ENCODE data around the gene FARP1.

FARP1 gene

DNA sequence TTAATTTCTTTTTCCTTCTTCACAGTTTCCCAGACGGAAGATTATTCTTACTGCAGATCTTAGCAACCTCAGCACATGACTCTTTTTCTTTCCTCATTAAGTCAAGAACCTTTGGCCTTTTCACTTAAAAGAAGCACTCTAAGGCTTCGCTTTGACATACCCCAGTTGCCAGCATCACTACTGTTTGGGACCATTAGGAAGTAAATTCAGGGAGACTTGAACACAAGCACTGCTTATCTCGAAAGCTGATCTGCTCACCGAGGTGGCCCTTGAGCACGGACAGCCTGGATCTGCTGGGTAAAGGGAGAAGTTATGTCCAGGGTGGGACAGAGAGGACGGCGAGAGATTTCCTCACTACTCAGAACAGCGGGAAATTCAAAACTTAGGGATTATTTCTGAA lies 185.6 kb downstream of the FARP1 start:
- TF ChIP-seq, protein P1, sequence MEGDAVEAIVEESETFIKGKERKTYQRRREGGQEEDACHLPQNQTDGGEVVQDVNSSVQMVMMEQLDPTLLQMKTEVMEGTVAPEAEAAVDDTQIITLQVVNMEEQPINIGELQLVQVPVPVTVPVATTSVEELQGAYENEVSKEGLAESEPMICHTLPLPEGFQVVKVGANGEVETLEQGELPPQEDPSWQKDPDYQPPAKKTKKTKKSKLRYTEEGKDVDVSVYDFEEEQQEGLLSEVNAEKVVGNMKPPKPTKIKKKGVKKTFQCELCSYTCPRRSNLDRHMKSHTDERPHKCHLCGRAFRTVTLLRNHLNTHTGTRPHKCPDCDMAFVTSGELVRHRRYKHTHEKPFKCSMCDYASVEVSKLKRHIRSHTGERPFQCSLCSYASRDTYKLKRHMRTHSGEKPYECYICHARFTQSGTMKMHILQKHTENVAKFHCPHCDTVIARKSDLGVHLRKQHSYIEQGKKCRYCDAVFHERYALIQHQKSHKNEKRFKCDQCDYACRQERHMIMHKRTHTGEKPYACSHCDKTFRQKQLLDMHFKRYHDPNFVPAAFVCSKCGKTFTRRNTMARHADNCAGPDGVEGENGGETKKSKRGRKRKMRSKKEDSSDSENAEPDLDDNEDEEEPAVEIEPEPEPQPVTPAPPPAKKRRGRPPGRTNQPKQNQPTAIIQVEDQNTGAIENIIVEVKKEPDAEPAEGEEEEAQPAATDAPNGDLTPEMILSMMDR (IDR thresholded peaks at IDR 0.05; ENCODE audit: insufficient read depth, low read length, poor library complexity, severe bottlenecking), result no peak
- no peaks in the 10 kb centered on the region for H3K27me3 ChIP-seq (replicated peaks; ENCODE audit: control insufficient read depth, insufficient read depth, low read length)

GRCh38 chr13:98332222-98332621 lies 189.3 kb downstream of the FARP1 start:
- TF ChIP-seq, protein P1 (IDR thresholded peaks at IDR 0.05; ENCODE audit: insufficient read depth, low read length, poor library complexity, severe bottlenecking), result no peak
- no peak overlapping the region for H3K4me3 ChIP-seq (replicated peaks; ENCODE audit: low read depth, low read length)
- no peak for DNase-seq (ENCODE audit: extremely low read depth, insufficient read length)
- no peaks in the 10 kb centered on the region for H3K36me3 ChIP-seq (ENCODE audit: control insufficient read depth, insufficient read depth, low read length)
- H3K27me3 ChIP-seq (replicated peaks; ENCODE audit: control insufficient read depth, insufficient read depth, low read length), result no peaks in the 10 kb centered on the region

More for the DNA sequence above, 185.6 kb downstream of the FARP1 start:
- DNase-seq (ENCODE audit: extremely low read depth, insufficient read length), result no peak
- H3K4me3 ChIP-seq (replicated peaks; ENCODE audit: low read depth, low read length), result no peak overlapping the region
- no peaks in the 10 kb centered on the region for H3K36me3 ChIP-seq (ENCODE audit: control insufficient read depth, insufficient read depth, low read length)

- H3K36me3 ChIP-seq (ENCODE audit: control insufficient read depth, insufficient read depth, low read length), result no peaks in the 10 kb centered on the region
- H3K27me3 ChIP-seq (replicated peaks; ENCODE audit: control insufficient read depth, insufficient read depth, low read length), result no peaks in the 10 kb centered on the region
- TF ChIP-seq, protein P1 (IDR thresholded peaks at IDR 0.05; ENCODE audit: insufficient read depth, low read length, poor library complexity, severe bottlenecking), result no peak
- H3K4me3 ChIP-seq (replicated peaks; ENCODE audit: low read depth, low read length), result no peak overlapping the region
- no peak for DNase-seq (ENCODE audit: extremely low read depth, insufficient read length)
Observed at GRCh38 chr13:98332691-98333090, 189.8 kb downstream of the FARP1 start.

- DNase-seq (ENCODE audit: extremely low read depth, insufficient read length), result no peak
- H3K27me3 ChIP-seq (replicated peaks; ENCODE audit: control insufficient read depth, insufficient read depth, low read length), result no peaks in the 10 kb centered on the region
- no peak overlapping the region for H3K4me3 ChIP-seq (replicated peaks; ENCODE audit: low read depth, low read length)
- TF ChIP-seq, protein P1 (IDR thresholded peaks at IDR 0.05; ENCODE audit: insufficient read depth, low read length, poor library complexity, severe bottlenecking), result no peak
- no peaks in the 10 kb centered on the region for H3K36me3 ChIP-seq (ENCODE audit: control insufficient read depth, insufficient read depth, low read length)
Observed at GRCh38 chr13:98333486-98333885, 190.6 kb downstream of the FARP1 start.

- TF ChIP-seq, protein P1 (IDR thresholded peaks at IDR 0.05; ENCODE audit: insufficient read depth, low read length, poor library complexity, severe bottlenecking), result no peak
- H3K36me3 ChIP-seq (ENCODE audit: control insufficient read depth, insufficient read depth, low read length), result no peaks in the 10 kb centered on the region
- DNase-seq (ENCODE audit: extremely low read depth, insufficient read length), result no peak
- no peaks in the 10 kb centered on the region for H3K27me3 ChIP-seq (replicated peaks; ENCODE audit: control insufficient read depth, insufficient read depth, low read length)
- H3K4me3 ChIP-seq (replicated peaks; ENCODE audit: low read depth, low read length), result no peak overlapping the region
Observed at GRCh38 chr13:98334620-98335205, 191.8 kb downstream of the FARP1 start.

- no peak overlapping the region for H3K4me3 ChIP-seq (replicated peaks; ENCODE audit: low read depth, low read length)
- no peaks in the 10 kb centered on the region for H3K27me3 ChIP-seq (replicated peaks; ENCODE audit: control insufficient read depth, insufficient read depth, low read length)
- TF ChIP-seq, protein P1 (IDR thresholded peaks at IDR 0.05; ENCODE audit: insufficient read depth, low read length, poor library complexity, severe bottlenecking), result no peak
- DNase-seq (ENCODE audit: extremely low read depth, insufficient read length), result no peak
- no peaks in the 10 kb centered on the region for H3K36me3 ChIP-seq (ENCODE audit: control insufficient read depth, insufficient read depth, low read length)
Observed at GRCh38 chr13:98335721-98336120, 192.8 kb downstream of the FARP1 start.

Measured in GM06990 (cell line).